ENCODE measurements around the gene AVPI1.
"Not testable (repeated sequence)": the region's sequence is repeated elsewhere in the genome, so short reads cannot be mapped to it uniquely, and the experiment has no call there.

Gene AVPI1

DNA sequence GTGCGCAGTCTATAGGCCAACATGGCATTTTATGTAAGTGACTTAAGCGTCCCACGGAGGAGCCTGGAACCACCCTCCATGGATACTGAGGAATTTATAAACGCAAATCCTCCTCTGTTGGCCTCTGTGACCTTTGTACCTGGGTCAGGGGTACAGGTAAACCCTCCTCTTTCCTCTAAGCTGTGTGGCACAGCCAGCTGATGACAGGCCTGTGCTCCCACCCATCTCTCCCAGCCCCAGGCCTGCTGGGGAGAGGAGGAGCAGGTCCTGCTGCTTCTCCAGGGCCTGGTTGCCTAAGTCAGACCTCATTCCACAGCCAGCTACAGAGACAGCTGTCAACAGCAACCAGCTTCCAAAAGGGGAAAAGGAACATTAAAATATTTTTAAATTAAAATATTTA lies 5.0 kb downstream of the AVPI1 start:
- no peak for DNase-seq (ENCODE audit: low spot score)

DNA sequence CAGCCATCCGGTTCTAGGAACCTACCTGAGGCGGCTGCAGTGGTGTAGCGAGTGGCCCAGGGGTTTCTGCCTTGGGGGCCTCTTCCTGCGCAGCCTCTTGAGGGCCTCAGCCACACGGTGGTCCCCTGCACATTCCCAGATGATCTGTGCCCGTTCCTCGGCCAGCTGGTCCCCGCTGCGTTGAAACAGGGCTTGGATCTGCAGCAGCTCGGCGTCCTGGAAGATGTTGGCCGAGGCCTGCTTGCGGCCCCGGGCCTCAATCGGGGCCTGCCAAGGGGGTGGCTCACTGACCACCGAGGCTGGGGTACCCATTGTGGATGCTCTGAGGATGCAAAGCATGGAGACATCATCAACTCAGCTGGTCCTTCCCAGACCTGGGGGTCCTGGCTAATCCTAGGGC lies 7.4 kb downstream of the AVPI1 start:
- DNase-seq (ENCODE audit: low spot score): no peak

DNA sequence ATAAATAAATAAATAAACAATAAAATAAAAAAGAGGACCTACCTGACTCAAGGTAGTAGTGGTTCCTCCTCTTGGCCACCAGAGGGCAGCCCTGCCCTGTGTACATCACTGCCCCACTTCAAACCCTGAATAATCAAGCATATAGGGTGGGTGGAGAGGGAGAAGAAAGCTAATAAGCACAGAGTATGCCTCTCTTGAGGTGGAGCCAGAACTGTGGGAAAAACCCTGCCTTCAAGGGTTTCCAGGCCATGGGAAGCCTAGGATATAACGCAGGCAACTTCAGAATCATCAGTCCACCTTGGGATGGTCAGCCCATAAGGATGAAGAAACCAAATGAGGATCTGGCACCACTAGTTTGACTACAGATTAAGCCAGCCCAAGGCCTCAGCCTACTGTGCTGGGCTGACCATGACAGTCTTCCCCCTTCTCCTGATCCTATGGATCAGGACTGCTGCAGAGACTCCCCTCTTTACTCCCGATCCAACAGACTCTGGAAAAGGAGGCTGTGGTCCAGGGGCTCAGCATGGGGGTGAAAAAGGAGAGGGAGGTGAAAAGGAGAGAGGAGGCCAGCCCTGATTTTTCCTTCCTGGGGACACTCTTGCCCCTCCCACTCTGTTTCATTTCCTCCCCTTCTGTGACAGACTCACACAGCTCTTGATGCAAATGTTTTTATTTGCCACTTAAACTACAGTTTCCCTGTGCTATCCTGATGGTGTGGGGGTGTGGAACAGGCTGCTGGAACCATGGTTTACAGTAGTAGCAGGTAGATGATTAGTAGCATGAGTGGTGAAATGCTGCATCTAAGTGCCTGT lies 10.1 kb downstream of the AVPI1 start:
- peak; percentile 76 for DNase-seq (ENCODE audit: low spot score)

DNA sequence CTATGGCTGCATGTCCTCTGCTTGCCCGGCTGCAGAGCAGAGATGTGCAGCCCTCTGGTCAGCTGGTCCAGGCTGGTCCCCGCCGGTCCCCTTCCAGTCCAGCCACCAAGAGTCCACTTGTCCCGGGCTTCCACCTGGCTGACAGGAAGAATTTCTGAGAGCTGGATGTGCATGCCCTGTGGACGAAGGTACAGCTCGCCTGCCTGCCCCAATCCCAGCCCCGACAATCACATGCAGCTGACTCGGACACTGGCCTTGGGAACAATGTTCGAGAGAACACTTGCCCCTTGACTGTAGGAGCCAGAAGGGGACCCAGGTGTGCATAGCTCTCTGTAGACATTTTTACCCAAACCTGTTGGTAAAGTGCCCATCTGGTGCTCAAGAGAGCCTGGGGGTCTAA lies 11.8 kb downstream of the AVPI1 start:
- no peak for DNase-seq (ENCODE audit: low spot score)

DNA sequence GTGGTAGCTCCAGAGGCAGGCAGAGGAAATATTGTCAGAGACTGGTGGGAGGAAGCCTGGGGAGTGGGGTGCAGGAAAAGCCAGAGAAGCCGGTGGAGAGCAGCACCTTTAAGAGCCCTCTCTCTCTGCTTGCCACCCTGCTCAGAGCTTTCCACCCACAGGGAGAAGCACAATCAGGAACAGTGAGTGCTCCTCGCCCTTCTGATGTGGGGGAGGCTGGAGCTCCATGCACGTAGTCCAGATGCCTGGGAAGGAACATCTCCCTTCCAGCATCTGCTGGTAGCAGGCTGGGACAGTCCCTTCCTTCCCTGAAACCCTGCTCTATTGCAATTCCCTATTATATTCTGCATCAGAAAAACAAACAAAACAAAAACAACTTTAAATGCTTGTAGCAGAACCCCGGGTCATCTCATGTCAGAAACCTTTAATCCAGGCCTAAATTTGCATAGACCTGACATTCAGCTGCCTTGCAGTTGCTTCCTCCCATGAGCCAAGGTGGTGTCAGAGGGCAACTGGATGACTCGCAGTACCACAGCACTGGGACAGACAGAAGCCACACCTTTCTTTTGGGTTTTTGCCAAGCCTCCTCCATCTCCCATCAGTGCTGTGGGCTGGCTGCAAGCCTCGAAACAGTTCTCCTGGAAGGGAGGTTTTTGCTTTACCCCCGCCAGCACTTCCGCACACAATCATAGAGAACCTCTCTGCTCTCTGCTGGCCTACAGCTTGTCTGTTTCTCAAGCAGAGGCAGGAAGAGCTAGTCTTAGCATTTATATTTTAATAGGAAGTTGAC lies 13.1 kb downstream of the AVPI1 start:
- DNase-seq (ENCODE audit: low spot score): peak; percentile 92

DNA sequence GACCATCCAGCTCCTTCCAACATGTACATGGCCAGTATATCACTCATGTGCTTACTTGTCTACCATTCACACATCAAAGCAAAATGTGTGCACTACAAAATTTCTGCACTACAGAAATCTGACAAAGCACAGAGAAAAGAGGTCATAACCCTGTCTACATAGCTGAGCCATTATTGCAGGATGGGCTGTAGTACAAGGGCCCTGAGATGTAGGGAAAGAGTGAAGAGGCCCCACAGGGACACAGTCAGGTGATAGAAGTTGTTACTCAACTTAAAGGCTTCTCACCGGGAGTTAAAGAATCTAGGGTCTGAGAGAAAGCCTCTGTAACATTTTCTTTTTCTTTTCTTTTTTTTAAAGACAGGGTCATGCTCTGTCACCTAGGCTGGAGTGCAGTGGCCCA lies 17.5 kb downstream of the AVPI1 start:
- no peak for DNase-seq (ENCODE audit: low spot score)

DNA sequence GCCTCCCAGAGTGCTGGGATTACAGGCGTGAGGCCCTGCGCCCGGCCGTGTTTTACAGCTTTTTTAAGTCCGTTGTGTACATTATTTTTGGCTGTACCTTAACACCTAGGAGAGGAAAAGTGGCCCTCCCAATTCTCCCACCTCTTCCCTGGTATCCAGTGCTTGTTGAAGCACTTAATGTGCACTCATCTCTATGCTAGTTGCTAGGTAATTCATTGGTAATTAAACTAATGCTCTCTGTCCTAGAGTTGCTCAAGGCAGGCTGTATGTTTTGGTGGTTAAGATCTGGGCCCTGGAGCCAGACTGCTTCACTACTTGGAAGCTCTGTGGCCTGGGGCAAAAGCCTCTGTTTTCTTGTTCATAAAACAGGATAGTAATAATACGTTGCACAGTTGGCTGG lies 19.6 kb downstream of the AVPI1 start:
- no peak for DNase-seq (ENCODE audit: low spot score)

DNA sequence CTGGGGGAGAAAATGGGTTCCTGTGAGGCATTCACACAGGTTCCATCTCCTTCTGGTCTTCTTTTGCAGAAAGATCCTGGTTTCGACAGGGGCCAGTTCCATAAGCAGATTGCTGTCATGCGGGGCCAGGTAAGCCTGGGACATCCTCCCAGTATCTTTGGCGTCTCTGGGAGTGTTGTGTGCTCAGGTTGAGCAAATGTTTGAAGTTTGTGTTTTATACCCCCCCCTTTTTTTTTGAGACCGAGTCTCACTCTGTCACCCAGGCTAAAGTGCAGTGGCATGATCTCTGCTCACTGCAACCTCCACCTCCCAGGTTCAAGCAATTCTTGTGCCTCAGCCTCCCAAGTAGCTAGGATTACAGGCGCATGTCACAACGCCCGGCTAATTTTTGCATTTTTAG lies 20.0 kb downstream of the AVPI1 start:
- DNase-seq (ENCODE audit: low spot score): no peak

DNA sequence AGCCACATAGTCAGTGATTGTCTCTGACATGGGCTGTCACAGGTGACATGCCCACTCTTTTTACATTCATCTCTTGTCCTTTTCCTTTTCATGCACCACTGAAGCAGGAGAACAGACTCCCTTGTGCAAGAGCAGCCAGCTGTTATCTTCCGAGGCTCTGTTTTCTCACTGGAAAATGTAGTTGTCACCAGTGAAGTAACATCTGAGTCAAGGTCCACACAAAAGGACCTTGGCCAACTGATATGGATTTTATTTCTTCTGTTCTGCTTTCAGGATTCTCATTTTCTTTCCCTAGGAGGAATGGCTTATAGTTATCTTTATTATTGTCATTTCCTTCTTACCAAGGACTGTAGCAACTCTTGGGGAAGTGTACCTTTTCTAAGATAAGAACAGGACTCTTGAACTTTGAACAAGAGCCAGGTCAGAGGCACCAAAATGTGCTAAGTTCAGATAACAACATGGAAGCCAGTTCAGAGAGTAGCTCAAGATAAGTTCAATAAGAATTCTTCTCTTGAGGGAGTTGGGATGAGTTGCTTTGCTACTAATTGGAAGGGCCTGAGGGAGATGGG lies 22.7 kb downstream of the AVPI1 start:
- peak; percentile 77 for DNase-seq (ENCODE audit: low spot score)

DNA sequence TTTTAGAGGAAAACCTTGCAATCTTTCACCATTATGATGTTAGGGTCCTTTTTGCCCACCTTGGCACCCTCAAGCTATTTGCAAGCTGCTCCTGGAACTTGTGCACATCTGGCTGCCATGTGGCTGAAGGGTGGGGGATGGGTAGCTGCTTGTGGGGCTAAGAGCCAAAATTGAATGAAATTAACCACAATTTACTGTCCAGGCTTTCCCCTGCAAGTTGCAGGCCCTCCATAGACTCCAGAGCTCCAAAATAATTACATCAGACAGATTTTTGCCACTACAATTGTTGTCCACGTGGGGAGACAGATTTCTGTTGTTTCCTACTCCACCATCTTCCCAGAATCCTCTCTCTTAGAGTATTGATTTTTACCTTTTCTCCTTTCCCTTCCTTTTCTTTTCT lies 27.5 kb downstream of the AVPI1 start:
- no peak for DNase-seq (ENCODE audit: low spot score)

DNA sequence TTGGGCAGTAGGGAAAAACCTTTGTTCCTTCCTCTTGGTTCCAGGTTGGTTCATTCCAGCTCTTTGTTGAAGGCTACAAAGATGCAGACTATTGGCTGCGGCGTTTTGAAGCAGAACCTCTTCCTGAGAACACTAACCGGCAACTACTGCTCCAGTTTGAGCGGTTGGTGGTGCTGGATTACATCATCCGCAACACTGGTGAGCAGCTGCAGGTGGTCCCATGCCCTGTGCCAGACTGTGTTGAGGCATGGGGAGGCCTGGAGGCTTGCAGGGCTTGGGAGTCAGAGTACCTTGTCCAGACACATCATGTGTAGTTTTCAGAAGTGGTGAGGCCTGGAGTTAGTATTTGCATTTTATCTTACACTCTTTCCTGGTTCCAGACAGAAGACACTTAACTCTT lies 30.3 kb downstream of the AVPI1 start:
- DNase-seq (ENCODE audit: low spot score): no peak

DNA sequence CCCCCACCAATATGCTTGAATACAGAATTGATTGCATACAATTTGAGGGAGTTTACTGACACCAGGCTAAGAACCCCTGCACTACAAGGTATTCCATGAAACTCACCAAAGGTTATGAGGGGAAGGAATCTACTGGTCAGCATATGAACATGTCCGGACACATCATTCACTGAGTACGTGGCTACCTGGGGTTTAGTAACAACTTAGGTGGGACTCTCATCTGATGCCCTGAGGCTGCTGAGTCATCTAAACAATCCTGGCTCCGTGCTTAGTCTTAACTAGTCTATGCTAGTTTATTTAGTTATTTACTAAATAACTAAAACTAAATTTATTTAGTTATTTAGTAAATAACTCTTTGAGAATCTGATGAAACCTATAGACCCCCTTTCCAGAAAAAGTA lies 35.3 kb downstream of the AVPI1 start:
- peak; percentile 39 for DNase-seq (ENCODE audit: low spot score)

DNA sequence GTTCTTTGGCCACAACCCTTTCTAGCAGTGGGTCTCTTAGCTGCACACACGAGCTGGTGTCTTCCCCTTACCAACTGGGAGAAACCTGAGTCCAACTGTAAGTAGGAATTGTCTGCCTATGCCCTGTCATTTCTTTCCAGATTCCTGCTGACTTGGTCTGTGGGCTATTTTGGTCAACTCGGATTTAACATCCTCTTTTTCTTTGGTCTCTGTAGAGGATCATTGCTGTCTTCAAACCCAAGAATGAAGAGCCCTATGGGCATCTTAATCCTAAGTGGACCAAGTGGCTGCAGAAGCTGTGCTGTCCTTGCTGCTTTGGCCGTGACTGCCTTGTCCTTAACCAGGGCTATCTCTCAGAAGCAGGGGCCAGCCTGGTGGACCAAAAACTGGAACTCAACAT lies 36.3 kb downstream of the AVPI1 start:
- no peak for DNase-seq (ENCODE audit: low spot score)

DNA sequence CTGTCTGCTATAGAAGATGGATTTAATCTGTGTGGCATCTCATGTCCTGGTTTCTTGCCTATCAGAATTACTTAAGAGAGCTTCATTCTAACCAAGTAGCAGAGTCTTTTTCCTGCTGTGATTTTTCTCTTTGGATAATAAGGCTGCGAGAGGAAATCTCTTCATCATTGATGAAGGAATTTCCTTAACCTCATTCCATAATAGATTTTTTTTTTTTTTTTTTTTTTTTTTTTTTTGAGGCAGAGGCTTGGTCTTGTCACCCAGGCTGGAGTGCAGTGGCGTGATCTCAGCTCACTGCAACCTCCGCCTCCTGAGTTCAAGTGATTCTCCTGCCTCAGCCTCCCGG lies 37.7 kb downstream of the AVPI1 start:
- not testable (repeated sequence) for DNase-seq (ENCODE audit: low spot score)

DNA sequence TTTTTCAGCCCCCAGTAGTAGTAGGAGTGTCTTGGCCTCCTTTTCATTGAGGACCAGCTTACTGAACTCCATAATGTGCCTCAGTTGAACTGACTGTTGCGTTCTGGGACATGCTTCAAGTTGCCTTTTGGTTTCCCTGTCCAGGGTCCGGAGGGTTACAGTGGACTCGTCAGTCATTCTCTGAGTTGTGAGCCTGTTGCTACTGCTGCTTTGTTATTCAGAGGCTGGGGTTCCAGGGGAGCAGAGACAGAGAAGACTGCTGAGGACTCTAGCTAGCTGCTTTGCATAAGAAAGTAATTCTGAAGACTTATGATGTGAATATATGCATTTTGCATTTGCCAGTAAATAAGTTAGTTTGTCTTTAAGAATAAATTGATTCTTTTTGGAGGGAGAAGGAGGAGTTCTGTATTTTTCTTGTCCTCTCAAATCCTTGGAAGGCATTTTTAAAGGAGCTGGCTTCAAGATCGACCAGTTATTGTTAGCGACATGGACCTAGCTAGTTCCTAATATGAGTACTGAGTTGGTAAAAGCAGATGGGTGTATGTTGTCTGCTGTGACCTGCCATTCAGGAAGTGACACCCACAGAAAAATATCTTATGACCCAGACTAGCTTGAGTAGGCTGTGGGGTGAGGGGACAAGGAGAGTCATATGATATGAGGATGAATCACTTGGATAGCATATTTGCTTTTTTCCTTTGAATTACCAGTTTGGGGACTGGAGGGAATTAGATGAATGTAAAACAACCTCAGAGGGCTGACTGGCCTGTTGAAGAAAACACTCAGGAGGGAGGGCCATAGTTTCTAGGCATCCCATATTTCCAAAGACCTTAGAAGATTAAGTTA lies 38.3 kb downstream of the AVPI1 start:
- DNase-seq (ENCODE audit: low spot score): peak; percentile 74

DNA sequence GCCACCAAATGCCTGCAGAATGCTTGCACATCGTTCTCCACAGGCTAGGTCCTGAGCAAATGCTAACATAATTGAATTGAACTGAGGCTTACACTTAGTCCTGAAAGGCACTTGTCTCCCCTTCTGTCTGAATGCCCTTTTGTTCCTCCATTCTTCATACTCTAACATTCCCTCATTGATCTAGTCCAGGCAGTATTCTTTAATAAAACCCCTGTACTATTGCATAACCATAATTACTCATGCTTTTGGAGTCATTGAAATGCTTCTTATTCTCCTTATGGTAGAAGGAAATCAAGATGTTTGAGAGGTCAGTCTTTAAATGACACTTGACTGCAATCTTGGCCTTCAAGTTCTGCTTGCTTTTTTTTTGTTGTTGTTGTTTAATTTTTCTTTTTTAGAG lies 39.5 kb downstream of the AVPI1 start:
- no peak for DNase-seq (ENCODE audit: low spot score)

DNA sequence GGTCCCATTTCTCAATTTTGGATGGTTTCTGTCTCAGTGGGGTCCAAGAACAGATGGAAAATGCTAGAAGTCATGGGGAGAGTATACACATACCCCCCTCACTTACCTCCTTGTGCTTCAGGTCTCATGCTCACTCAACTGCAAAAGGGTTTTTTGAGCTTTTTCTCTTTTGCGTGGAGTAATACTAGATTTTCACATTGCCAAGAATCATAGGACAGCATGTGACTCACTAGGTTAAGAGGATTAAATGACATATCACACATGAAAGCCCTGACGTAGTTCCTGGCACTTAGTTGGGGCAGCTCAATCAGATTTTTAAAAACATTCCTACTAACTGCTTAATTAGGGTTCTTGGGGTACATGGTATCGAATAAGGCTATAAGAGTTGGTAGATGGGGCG lies 42.1 kb downstream of the AVPI1 start:
- no peak for DNase-seq (ENCODE audit: low spot score)

DNA sequence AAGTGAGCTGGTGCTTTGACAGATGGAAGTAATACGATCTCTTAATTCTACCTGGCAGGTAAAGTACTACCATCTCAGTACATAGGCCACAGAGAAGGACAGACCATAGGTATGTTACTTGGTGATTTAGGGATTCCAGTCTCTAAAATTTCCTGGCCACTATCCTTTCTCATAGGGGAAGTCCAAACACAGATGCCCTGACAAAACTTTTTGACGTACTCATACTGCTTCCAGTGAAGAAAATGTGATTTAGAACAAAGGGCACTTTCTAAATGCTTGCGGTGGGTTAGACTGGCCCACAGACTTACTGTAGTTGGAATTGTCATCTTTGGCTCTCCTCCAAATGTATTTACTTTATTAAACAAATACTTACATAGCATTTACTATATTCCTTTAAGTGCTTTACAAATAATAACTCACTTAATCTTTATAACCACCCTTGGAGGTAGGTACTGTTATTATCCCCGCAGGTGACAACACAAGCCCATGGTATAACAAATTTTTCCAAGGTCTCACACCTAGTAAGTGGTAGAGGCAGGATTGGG lies 43.5 kb downstream of the AVPI1 start:
- no peak for DNase-seq (ENCODE audit: low spot score)

DNA sequence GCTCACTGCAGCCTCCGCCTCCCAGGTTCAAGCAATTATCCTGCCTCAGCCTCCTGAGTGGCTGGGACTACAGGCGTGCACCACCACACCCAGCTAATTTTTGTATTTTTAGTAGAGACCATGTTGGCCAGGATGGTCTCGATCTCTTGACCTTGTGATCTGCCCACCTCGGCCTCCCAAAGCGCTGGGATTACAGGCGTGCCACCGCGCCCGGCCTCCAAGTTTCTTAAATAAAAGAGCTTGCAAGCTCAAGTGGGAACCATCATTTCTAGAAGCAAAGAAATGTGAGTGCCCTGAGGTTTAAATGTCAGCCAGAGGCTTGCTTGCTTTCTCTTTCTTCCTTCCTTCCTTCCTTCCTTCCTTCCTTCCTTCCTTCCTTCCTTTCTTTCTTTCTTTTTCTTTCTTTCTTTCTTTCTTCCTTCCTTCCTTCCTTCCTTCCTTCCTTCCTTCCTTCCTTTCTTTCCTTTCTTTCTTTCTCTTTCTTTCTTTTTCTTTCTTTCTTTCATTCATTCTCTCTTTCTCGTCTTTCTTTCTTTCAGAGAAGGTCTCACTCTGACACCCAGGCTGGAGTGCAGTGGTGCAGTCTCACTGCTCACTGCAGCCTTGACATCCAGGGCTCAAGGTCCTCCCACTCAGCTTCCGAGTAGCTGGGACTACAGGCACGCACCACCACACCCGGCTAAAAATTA lies 44.4 kb downstream of the AVPI1 start:
- DNase-seq (ENCODE audit: low spot score): not testable (repeated sequence)

DNA sequence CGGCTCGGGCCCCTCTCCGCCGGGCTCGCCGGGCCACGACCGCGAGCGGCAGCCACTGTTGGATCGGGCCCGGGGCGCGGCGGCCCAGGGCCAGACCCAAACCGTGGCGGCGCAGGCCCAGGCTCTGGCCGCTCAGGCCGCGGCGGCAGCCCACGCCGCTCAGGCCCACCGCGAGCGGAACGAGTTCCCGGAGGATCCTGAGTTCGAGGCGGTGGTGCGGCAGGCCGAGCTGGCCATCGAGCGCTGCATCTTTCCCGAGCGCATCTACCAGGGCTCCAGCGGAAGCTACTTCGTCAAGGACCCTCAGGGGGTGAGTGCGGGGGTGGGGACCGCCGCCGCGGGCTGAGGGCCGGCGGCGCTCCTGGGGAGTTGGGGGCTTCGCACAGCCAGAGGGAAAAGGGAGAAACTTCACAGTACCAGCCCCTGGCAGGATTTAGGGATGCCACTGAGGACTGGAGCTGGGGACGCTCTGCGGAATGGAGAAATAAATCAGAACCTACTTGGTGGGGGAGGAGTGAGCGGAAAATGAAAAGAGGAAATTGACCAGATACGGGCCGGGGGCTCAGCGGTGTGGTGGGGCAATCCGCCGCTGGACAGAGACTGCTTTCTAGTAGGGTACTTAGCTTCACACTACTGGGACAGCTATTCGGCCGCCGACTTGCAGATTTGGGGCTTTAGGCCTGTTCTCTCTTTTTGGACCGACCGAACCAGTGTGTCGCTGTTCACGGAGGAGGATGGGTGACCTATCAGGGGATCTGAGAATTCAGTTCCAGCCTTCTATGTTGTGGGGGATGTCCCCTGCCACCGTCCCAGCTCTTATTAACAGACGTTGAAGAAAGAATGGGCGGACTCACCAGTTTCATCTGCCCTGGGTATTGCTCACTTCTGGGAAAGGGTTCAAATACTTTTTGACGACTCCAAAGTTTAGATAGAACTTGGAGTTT lies 45.9 kb downstream of the AVPI1 start:
- peak; percentile 43 for DNase-seq (ENCODE audit: low spot score)
